DOHH2 (cell line): ENCODE measurements around the gene PITPNC1.

ENCODE experiments used
- CTCF ChIP-seq: fragments of 200-600 bp; sonication (generic); IDR thresholded peaks from one replicate; pipeline ENCODE4 v1.5.1; 2014; ENCODE audit warnings: antibody characterized with exemption, mild to moderate bottlenecking, low read depth, low read length; ENCODE audit not compliant: poor library complexity, severe bottlenecking
- EZH2phosphoT487 ChIP-seq: fragments of 200-600 bp; sonication (generic); IDR thresholded peaks from 2 replicates; pipeline ENCODE4 v1.6.1; 2017; ENCODE audit warnings: borderline replicate concordance, mild to moderate bottlenecking, antibody characterized with exemption, low read length, moderate library complexity, mixed read lengths

GRCh38 chr17:67336859-67337258 is 40.2 kb upstream of the PITPNC1 start:
- TF ChIP-seq CTCF (no peak), EZH2phosphoT487 (no peak)
